ENCODE data around the gene RNU1-4. TPM values are rescaled to one million over a fixed set of nuclear protein-coding genes. Genes with fewer than 3 reads are reported as not detected.
"Not testable (repeated sequence)": the region's sequence is repeated elsewhere in the genome, so short reads cannot be mapped to it uniquely, and the experiment has no call there.

RNU1-4 gene
- polyA plus RNA-seq, 1 of the 3 experiments (the other 2 are of a cell fraction), result not detected

GRCh38 chr1:16702280-16702679 is 38.0 kb upstream of the RNU1-4 start:
- H4K20me1 ChIP-seq (ENCODE audit: insufficient read depth); H3K9ac ChIP-seq; H3K4me1 ChIP-seq (ENCODE audit: control insufficient read depth in 1 of 2, insufficient read depth in 2 of 2, low read depth in 1 of 2, low read length in 1 of 2); H3K4me3 ChIP-seq (ENCODE audit: low read depth in 2 of 2, low read length in 1 of 2); H3K27ac ChIP-seq (ENCODE audit: low read depth in 2 of 2, low read length in 1 of 2); H3K27me3 ChIP-seq (ENCODE audit: insufficient read depth); H3K9me2 ChIP-seq; H3K36me3 ChIP-seq (replicated peaks in 1 of 2; ENCODE audit: control insufficient read depth in 1 of 2, insufficient read depth in 2 of 2, low read length in 1 of 2); H3K9me3 ChIP-seq; H3F3A ChIP-seq (replicated peaks; ENCODE audit: insufficient read depth); POLR2A ChIA-PET; H3K79me2 ChIP-seq (ENCODE audit: insufficient read depth); H3K4me2 ChIP-seq; DNase-seq; H2AFZ ChIP-seq (ENCODE audit: low read depth): not testable (repeated sequence)
- CTCF ChIA-PET, result interaction anchor here (0.6 to 7.3 kb wide), 9 partner anchors 7 to 98 kb away, joined by 3 to 70 read pairs (median 4); no protein-coding TSS in a partner anchor
- no CpG with 5 or more reads among the region's 5 CpGs for WGBS (ENCODE audit: low lambda C conversion rate)

DNA sequence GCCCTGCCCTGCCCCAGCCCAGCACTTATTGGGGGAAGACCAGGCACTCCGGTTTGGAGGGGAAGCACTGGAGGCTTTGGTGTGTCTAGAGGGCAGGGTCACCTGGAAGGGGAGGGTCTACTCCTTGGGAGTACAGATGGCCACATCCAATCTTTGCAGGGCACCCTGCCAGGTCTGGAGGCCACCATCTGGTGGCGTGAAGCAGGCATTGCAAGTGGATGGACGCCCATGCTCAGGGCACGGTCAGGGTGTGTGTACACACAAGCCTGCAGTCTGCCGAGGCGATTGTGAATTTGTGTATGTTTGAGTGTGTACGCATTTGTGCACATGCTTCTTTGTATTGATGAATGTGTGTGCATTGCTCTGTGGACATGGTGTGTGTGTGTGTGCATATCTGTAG is 37.2 kb upstream of the RNU1-4 start:
- WGBS (ENCODE audit: low lambda C conversion rate), result 17% methylated on average over 1 of the region's 7 CpGs
- CTCF ChIA-PET, result interaction anchor here (0.8 to 2.1 kb wide), 6 partner anchors 9 to 123 kb away, joined by 3 to 8 read pairs (median 4); no protein-coding TSS in a partner anchor
- H3K36me3 ChIP-seq (replicated peaks in 1 of 2; ENCODE audit: control insufficient read depth in 1 of 2, insufficient read depth in 2 of 2, low read length in 1 of 2), result not testable (repeated sequence)

GRCh38 chr1:16703602-16704001 is 36.7 kb upstream of the RNU1-4 start:
- H3K9me2 ChIP-seq; H3K4me3 ChIP-seq (ENCODE audit: low read depth in 2 of 2, low read length in 1 of 2); H3F3A ChIP-seq (replicated peaks; ENCODE audit: insufficient read depth); H3K4me2 ChIP-seq; H2AFZ ChIP-seq (ENCODE audit: low read depth); H3K9me3 ChIP-seq; H3K4me1 ChIP-seq (ENCODE audit: control insufficient read depth in 1 of 2, insufficient read depth in 2 of 2, low read depth in 1 of 2, low read length in 1 of 2); H3K79me2 ChIP-seq (ENCODE audit: insufficient read depth); H3K27ac ChIP-seq (ENCODE audit: low read depth in 2 of 2, low read length in 1 of 2); H3K27me3 ChIP-seq (ENCODE audit: insufficient read depth); H4K20me1 ChIP-seq (ENCODE audit: insufficient read depth); H3K9ac ChIP-seq; DNase-seq; H3K36me3 ChIP-seq (replicated peaks in 1 of 2; ENCODE audit: control insufficient read depth in 1 of 2, insufficient read depth in 2 of 2, low read length in 1 of 2); POLR2A ChIA-PET: not testable (repeated sequence)
- 21% methylated on average over 3 of the region's 5 CpGs for WGBS (ENCODE audit: low lambda C conversion rate)
- CTCF ChIA-PET, result interaction anchor here (0.6 to 2.1 kb wide), 11 partner anchors 8 to 123 kb away, joined by 3 to 8 read pairs (median 5); no protein-coding TSS in a partner anchor

More for the DNA sequence above, 37.2 kb upstream of the RNU1-4 start:
- H3K9me3 ChIP-seq; POLR2A ChIA-PET; H2AFZ ChIP-seq (ENCODE audit: low read depth); H3K9ac ChIP-seq; H3K9me2 ChIP-seq; H3K4me1 ChIP-seq (ENCODE audit: control insufficient read depth in 1 of 2, insufficient read depth in 2 of 2, low read depth in 1 of 2, low read length in 1 of 2); H3K79me2 ChIP-seq (ENCODE audit: insufficient read depth); H3K4me2 ChIP-seq; H4K20me1 ChIP-seq (ENCODE audit: insufficient read depth); H3K4me3 ChIP-seq (ENCODE audit: low read depth in 2 of 2, low read length in 1 of 2); DNase-seq; H3K27me3 ChIP-seq (ENCODE audit: insufficient read depth); H3K27ac ChIP-seq (ENCODE audit: low read depth in 2 of 2, low read length in 1 of 2); H3F3A ChIP-seq (replicated peaks; ENCODE audit: insufficient read depth): not testable (repeated sequence)
- TF ChIP-seq CTCF (IDR thresholded peaks at IDR 0.05), result peak; percentile 15; the same call in 1 of the 2 replicates

GRCh38 chr1:16704076-16704475 is 36.2 kb upstream of the RNU1-4 start:
- H3K27ac ChIP-seq (ENCODE audit: low read depth in 2 of 2, low read length in 1 of 2); H3K9me2 ChIP-seq; DNase-seq; H3K4me2 ChIP-seq; H2AFZ ChIP-seq (ENCODE audit: low read depth); H4K20me1 ChIP-seq (ENCODE audit: insufficient read depth); H3K4me1 ChIP-seq (ENCODE audit: control insufficient read depth in 1 of 2, insufficient read depth in 2 of 2, low read depth in 1 of 2, low read length in 1 of 2); H3K27me3 ChIP-seq (ENCODE audit: insufficient read depth); H3F3A ChIP-seq (replicated peaks; ENCODE audit: insufficient read depth); H3K79me2 ChIP-seq (ENCODE audit: insufficient read depth); H3K4me3 ChIP-seq (ENCODE audit: low read depth in 2 of 2, low read length in 1 of 2); H3K9ac ChIP-seq; H3K9me3 ChIP-seq; POLR2A ChIA-PET; H3K36me3 ChIP-seq (replicated peaks in 1 of 2; ENCODE audit: control insufficient read depth in 1 of 2, insufficient read depth in 2 of 2, low read length in 1 of 2): not testable (repeated sequence)
- no CpG with 5 or more reads among the region's 13 CpGs for WGBS (ENCODE audit: low lambda C conversion rate)
- CTCF ChIA-PET, result interaction anchor here (0.6 to 2.1 kb wide), 13 partner anchors 8 to 211 kb away, joined by 3 to 8 read pairs (median 4); no protein-coding TSS in a partner anchor

- not testable (repeated sequence) for H3K9me2 ChIP-seq; H3K9ac ChIP-seq; H3K4me3 ChIP-seq (ENCODE audit: low read depth in 2 of 2, low read length in 1 of 2); H3K79me2 ChIP-seq (ENCODE audit: insufficient read depth); DNase-seq; H3K27me3 ChIP-seq (ENCODE audit: insufficient read depth); H3K9me3 ChIP-seq; H3K36me3 ChIP-seq (replicated peaks in 1 of 2; ENCODE audit: control insufficient read depth in 1 of 2, insufficient read depth in 2 of 2, low read length in 1 of 2); H3K4me2 ChIP-seq; H3K27ac ChIP-seq (ENCODE audit: low read depth in 2 of 2, low read length in 1 of 2); H3K4me1 ChIP-seq (ENCODE audit: control insufficient read depth in 1 of 2, insufficient read depth in 2 of 2, low read depth in 1 of 2, low read length in 1 of 2); H3F3A ChIP-seq (replicated peaks; ENCODE audit: insufficient read depth); H4K20me1 ChIP-seq (ENCODE audit: insufficient read depth); H2AFZ ChIP-seq (ENCODE audit: low read depth)
- POLR2A ChIA-PET, result interaction anchor here (0.6 kb wide), 1 partner anchor 11 kb away, joined by 3 read pairs; no protein-coding TSS in a partner anchor
- CTCF ChIA-PET, result interaction anchor here (1.0 to 2.1 kb wide), 11 partner anchors 9 to 211 kb away, joined by 3 to 8 read pairs (median 5); no protein-coding TSS in a partner anchor
- WGBS (ENCODE audit: low lambda C conversion rate), result 82% methylated on average over 5 of the region's 16 CpGs
Observed at GRCh38 chr1:16704502-16705100, 35.7 kb upstream of the RNU1-4 start.

GRCh38 chr1:16706302-16706701 is 34.0 kb upstream of the RNU1-4 start:
- H3K36me3 ChIP-seq (replicated peaks in 1 of 2; ENCODE audit: control insufficient read depth in 1 of 2, insufficient read depth in 2 of 2, low read length in 1 of 2); H3K9me2 ChIP-seq: not testable (repeated sequence)
- 88% methylated on average over 3 of the region's 6 CpGs for WGBS (ENCODE audit: low lambda C conversion rate)

More at GRCh38 chr1:16706302-16706701, 34.0 kb upstream of the RNU1-4 start:
- H3K4me3 ChIP-seq (ENCODE audit: low read depth in 2 of 2, low read length in 1 of 2); H2AFZ ChIP-seq (ENCODE audit: low read depth); POLR2A ChIA-PET; H3K27me3 ChIP-seq (ENCODE audit: insufficient read depth); H4K20me1 ChIP-seq (ENCODE audit: insufficient read depth); H3K9me3 ChIP-seq; H3K9ac ChIP-seq; H3K27ac ChIP-seq (ENCODE audit: low read depth in 2 of 2, low read length in 1 of 2); H3K79me2 ChIP-seq (ENCODE audit: insufficient read depth); H3F3A ChIP-seq (replicated peaks; ENCODE audit: insufficient read depth); H3K4me1 ChIP-seq (ENCODE audit: control insufficient read depth in 1 of 2, insufficient read depth in 2 of 2, low read depth in 1 of 2, low read length in 1 of 2); H3K4me2 ChIP-seq; DNase-seq: not testable (repeated sequence)
- CTCF ChIA-PET, result interaction anchor here (1.0 to 7.3 kb wide), 9 partner anchors 8 to 234 kb away, joined by 3 to 70 read pairs (median 6); no protein-coding TSS in a partner anchor

Measured in SK-N-SH (cell line).